SK-N-SH treated with all-trans-retinoic acid at 6 μM for 48 hours (cell line): ENCODE data around the gene ELK4.

ENCODE experiments used
- CSDC2 ChIP-seq: fragments of 250-450 bp; sonication (Bioruptor Pico); IDR thresholded peaks from 2 replicates; pipeline ENCODE4 v1.5.0; 2020; ENCODE audit warnings: mild to moderate bottlenecking, moderate library complexity
- ZC3H10 ChIP-seq: fragments of 250-450 bp; sonication (Bioruptor Pico); IDR thresholded peaks from 2 replicates; pipeline ENCODE4 v1.5.1; 2021; ENCODE audit warnings: mild to moderate bottlenecking, moderate library complexity
- ZFP3 ChIP-seq: fragments of 250-450 bp; sonication (Bioruptor Pico); IDR thresholded peaks from 2 replicates; pipeline ENCODE4 v1.5.0; 2020; ENCODE audit warnings: mild to moderate bottlenecking, moderate library complexity

GRCh38 chr1:205665201-205666045, 33.6 kb upstream of the ELK4 start:
- TF ChIP-seq ZFP3 (CRISPR knock-in tag) (no peak), CSDC2 (CRISPR knock-in tag) (no peak), ZC3H10 (CRISPR knock-in tag) (no peak)
